Pons (tissue), 1 donor: Measurements from ENCODE around the gene LGALS8.
"Not testable (repeated sequence)": the region's sequence is repeated elsewhere in the genome, so short reads cannot be mapped to it uniquely, and the experiment has no call there.

Source experiments
- DNase-seq: peaks from one replicate; pipeline ENCODE4 v3.0.0-alpha.2; 2016; ENCODE audit warnings: low spot score

Gene LGALS8

DNA sequence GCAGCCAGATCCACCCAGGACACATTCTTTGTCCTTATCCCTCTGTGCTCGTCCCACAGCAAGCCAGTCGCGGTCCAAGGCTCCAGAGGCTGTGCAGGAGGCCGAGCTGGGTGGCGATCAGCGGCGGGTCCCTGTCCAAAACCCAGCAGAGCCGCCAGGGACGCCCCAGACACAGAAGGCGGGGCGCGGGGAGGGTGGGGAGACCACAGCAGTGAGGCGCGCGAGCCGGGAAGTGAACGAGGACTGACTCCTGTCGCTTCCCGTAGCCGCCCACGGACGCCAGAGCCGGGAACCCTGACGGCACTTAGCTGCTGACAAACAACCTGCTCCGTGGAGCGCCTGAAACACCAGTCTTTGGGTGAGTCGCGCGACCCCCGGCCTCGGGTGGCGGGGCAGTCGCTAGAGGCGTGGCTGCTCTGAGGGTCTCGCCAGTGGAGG, at the start of gene LGALS8:
Gene LGALS8, plus strand, starts transcription at position 279 of the 438 bp plus-strand sequence. CDS start 2,089 bp downstream, outside the sequence.
- DNase-seq: peak; percentile 54

DNA sequence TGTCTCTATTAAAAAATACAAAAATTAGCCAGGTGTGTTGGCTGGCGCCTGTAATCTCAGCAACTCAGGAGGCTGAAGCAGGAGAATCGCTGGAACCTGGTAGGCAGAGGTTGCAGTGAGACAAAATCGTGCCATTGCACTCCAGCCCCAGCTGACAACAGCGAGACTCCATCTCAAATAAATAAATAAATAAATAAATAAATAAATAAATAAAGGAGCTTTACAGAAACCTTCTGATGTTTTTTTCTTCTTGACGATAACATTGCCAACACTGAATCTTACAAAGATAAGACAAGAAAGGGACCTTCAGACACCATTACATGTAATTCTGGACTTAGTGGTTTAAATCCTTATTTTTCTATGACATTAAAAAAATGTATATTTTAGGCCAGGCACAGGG, 47.8 kb upstream of the LGALS8 start:
- no peak for DNase-seq

DNA sequence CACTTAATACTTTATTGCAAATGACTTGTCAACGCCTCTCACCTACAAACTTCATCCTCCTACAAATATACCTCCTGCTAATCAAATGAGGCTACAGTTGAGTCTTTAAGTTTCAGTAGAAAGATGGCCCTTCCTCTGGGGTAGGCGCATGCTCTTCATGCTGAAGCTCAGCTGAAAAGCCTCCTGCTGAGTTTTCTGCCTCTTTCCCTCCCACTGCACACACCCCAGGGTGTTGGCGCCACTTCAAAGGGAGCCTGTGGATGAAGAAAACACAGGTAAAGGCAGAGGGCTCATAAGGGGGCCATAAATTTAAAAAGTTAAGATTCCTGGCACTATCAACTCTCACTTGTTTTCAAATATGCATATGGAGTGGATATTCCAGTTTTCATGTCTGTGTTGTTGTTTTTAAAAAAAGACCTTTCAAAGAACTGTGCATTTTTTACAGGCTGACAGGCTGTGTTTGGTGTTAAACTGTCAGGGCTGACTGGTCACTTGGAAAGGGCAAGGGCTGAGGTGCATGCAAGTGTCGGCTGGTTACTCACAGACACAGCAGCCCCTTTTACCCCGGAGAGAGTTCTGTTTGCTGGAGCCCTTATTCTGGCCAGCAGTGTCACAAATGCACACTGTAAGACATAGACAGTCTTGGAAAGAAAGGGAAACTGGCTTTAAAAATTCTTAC, 42.9 kb upstream of the LGALS8 start:
- DNase-seq: no peak

DNA sequence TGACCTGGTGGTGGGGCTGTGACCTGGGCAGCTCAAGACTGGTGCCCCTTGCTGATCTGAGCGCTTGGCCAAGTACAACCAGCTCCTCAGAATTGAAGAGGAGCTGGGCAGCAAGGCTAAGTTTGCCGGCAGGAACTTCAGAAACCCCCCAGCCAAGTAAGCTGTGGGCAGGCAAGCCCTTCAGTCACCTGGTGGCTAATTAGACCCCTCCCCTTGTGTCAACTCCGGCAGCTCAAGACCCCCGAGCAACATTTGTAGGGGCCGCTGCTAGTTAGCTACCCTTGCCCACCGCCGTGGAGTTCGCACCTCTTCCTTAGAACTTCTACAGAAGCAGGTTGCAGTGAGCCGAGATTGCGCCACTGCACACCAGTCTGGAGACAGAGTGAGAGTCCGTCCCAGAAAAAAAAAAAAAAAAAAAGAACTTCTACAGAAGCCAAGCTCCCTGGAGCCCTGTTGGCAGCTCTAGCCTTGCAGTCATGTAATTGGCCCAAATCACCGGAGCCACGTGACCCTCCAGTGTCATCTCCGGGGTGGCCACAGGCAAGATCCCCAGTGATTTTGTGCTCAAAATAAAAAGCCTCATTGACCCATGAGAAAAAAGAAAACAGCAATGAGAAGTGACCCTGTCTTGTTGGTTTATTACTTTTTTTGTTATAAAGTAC, 39.3 kb upstream of the LGALS8 start:
- no peak for DNase-seq

DNA sequence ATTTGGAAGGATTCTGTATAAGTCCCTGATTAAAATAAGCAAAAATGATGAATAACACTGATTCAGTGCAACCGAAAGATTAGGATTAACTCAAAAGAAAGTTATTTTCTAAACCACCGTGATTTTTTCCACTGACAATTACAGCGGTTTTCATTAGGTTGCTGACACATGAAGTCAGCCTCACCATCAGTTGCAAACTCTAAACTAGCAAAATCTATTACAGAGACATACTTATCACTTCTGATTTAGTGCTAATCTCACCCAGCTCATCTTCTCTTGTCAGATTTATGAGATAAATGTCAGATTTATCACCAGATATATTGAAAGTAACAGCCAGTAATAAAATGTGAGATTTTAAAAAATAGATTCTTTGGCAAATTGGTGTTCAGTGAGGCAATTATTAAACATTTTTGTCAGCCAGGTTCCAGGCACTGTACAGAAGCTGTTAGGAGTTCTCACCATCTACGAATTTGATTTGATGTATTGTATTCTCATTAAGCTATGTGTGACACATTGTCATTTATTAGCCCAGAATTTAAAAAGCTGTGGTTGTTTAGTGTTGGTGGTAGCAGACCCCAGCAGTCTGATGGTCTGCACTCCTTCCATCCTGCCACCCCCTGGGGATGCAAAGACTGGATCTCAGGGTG, 37.3 kb upstream of the LGALS8 start:
- no peak for DNase-seq

DNA sequence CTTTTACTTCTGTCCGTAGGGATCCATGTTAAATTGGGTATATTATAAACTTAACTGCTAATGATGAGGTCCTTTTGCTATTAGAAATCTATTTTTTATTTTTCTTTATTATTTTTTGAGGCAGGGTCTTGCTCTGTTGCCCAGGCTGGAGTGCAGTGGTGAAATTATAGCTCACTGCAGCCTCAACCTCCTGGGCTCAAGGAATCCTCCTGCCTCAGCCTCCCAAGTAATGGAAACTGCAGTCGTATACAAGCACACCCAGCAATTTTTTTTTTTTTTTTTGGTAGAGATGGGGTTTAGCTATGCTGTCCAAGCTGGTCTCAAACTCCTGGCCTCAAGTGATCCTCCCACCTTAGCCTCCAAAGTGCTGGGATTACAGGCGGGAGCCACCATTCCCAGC, 34.6 kb upstream of the LGALS8 start:
- DNase-seq: not testable (repeated sequence)

DNA sequence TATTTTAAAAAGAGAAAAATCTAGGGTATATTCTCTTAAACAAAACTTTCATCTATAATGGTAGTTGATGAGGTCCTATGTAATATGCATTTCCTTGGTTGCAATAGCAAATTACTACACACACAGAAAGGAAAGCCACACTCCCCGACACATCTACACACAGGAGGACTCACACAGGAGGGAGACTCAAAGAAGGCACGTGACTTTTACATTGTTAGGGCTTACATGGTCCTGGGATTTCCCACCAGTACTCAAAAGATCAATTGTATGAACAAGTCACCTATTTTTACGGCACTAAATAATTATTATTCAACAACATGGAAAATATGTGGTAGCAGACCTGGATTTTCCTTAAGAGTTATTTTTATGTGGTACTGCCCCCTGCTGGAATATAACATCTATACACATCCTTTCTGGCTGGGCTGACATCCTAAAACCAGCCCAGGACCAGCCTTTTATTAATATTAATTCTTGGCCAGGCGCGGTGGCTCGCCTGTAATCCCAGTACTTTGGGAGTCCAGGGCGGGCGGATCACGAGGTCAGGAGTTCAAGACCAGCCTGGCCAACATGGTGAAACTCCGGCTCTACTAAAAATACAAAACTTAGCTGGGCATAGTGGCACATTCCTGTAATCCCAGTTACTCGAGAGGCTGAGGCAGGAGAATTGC, 33.9 kb upstream of the LGALS8 start:
- peak; percentile 63 for DNase-seq

DNA sequence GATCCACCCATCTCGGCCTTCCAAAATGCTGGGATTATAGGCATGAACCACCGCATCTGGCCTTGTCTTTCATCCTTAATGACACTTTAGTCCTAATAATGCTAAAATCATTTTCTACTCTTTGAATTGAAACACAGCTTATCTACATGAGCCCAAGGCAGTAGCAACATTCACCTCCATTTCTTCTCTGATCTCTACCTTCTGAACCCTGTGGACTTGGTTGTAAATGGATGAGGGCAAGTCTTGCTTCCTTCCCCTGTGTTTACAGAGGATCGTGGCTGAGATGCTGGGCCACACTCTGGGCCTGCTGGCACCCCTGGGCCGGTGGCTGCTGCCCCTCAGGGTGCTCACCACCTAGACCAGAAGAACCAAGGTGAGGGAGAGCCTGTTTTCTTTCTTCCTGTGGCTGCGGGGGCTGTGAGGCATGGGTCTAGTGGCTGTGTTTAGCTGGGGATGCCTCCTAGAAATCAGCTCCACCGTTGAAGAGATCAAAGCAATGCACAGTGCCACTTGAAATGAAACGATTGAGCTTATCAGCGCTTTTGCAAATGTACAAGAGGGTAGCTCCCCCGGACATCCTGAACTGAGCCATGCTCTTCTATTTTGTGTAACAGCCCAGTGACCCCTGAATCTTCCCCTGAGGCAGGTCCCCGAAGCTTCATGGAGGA, 32.2 kb upstream of the LGALS8 start:
- no peak for DNase-seq

DNA sequence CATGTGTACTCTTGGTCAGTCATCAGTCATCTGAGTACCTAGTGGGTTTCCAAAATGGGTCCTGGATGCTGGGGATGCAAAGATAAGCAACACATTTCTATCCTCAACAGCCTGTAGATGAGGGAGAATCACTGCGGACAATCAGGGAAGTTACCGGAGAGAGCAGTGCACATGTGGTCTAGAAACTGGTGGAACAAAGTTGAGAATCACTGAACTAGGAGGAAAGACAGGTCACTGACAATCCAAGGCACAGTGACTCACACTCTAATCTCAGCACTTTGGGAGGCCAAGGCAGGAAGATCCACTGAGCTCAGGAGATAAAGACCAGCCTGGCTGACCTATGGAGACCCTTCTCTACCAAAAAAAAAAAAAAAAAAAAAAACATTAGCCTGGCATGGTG, 31.4 kb upstream of the LGALS8 start:
- no peak for DNase-seq

DNA sequence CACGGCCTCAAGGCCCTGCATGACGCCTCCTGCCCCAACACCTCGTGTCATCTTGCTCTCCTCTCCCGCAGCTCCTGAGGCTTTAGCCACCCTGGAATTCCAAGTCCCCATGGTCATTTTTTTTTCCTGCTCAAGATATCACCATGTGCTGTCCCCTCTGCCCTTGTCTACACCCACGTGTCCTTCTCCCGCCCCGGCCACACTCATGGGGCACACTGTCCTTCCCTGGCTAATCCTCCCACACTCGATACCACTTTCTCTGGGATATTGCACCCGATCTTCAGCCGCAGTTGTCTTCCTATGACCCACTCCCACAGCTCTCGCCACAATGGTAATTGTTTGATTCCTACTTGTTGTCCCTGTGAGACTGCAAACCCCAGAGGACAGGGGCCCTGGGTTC, 29.7 kb upstream of the LGALS8 start:
- DNase-seq: no peak

DNA sequence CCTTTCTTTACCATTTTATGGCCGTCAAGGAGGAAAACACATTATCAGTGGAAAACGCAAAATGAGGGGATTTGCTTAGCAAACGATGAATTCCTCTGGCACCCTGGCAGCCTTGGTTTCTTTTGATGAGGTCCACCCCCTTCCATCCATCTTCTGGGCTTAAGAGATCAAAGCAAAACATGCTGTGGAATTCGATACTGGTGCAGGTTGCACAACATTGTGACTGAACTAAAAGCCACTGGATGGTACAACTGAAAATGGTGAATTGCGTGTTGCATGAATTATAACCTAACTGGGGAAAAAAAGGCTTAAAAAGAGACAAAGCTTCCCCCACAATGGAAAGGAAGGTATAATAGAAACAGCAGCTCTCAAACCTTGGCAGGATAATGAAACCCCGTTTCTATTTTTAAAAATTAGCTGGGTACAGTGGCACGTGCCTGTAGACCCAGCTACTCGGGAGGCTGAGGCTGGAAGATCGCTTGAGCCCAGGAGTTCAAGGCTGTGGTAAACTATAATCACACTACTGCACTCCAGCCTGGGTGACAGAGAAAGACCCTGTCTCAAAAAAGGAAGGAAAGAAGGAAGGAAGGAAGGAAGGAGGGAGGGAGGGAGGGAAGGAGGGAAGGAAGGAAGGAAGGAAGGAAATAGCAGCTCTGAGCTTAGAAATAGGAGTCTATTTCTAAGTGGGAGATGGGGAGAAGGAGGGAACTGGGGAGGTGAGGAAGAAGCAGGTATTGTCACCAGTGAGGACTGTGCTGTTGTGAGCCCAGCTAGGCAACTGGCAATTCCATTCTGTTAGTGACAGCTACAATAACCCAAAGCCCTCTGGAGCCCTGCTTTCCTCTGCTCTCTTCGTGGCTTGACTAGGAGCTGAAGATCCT, 29.0 kb upstream of the LGALS8 start:
- DNase-seq: no peak

DNA sequence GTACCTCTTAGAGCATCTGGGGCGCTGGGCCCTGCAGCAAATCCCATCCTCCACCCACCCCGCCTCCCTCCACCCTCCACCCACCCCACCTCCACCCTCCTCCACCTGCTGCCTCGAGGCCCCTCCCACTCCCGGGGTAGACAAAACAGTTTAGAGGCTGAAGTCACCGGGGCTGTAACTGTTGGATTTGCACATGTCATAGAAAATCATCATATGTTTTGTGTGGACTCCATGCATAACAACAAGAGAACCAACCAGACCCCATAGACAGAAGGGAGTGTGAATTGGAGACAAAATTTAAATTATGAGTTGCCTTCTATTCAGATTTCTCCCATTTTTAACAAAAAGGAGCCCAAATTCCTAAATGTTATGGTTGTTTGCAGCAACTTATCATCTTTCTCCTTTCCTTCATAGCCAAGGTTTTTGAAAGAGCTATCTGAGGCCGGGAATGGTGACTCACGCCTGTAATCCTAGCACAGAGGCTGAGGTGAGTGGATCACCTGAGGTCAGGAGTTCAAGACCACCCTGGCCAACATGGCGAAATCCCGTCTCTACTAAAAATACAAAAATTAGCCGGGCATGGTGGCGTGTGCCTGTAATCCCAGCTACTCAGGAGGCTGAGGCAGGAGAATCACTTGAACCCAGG, 28.2 kb upstream of the LGALS8 start:
- DNase-seq: no peak

DNA sequence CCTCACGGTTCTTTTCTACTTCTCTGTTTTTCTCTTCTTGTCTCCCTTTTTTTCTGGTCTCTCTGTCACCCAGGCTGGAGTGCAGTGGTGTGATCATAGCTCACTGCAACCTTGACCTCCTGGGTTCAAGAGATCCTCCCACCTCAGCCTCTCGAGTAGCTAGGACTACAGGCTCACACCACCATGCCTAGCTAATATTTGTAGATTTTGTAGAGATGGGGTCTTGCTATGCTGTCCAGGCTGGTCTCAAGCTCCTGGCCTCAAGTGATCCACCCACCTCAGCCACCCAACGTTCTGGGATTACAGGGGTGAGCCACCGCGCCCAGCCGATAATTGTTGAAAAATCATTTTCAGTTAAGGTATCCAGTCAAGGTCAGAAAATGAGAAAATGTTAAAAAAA, 25.9 kb upstream of the LGALS8 start:
- DNase-seq: no peak

DNA sequence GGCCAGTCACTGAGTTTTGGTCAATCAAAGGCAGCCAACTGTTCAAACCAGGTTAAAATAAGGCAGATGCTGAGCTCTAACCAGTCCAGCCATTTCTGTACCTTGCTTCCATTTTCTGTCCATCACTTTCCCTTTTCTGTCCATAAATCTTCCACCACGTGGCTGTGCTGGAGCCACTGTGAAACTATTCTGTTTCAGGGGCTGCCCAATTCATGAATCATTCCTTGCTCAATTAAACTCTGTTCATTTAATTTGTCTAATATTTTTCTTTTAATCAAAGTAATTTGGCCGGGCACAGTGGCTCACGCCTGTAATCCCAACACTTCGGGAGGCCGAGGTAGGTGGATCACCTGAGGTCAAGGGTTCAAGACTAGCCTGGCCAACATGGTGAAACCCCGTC, 22.7 kb upstream of the LGALS8 start:
- no peak for DNase-seq

DNA sequence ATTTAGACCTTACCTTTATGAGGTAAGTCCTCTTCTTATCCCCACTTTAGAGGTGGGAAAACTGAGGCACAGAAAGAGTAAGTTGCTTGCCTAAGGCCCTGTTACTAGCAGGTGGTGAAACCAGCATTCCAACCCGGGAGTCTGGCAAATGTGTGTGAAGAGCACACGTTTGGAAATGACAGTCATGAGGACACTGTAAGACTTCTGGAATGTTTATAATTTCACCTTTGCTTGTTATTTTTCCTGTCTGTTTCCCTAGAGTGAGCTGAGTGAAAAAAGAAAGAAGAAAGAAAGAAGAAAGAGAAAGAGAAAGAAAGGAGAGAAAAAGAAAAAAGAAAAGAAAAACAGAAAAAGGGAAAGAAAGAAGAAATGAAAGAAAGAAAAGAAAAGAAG, 21.2 kb upstream of the LGALS8 start:
- no peak for DNase-seq

DNA sequence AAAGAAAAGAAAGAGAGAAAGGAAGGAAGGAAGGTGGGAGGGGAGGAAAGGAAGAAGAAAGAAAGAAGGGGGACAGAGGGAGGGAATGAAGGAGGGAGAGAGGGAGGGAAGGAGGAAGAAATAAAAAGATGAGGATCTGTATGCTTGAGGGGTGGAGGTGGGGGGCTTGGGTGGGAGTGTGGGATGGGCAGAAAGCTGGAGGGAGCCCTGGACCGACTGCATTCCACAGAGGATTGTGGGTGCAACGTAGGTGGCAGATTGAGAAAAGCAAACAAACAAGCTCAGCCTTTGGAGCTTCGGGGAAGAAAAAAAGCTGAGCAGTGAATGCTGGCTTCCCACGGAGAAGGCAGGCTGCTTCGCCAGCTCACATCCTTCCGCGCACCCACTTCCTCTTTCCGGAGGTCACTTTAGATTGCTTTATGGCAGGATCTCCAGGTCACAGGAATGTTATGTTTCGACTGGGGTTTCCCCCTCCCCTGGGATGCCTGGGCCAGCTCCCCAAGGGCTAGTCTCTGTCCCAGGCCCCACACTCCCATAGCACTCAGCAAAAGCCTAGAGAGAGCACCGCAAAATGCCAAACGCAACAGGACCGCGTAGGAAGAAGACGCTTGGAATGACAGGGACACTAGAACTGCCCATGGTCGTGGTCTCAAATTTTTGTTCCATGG, 20.7 kb upstream of the LGALS8 start:
- DNase-seq: peak; percentile 23

DNA sequence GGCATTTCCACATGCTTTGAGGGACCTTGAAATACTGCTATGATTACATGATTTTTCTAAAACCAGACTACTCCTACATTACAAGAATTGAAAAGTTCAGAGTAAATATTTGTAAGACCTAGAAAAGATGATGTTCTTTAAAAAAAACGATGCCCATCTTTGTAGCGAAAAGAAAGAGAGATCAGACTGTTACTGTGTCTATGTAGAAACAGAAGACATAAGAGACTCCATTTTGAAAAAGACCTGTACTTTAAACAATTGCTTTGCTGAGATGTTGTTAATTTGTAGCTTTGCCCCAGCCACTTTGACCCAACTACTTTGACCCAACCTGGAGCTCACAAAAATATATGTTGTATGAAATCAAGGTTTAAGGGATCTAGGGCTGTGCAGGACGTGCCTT, 19.4 kb upstream of the LGALS8 start:
- not testable (repeated sequence) for DNase-seq

DNA sequence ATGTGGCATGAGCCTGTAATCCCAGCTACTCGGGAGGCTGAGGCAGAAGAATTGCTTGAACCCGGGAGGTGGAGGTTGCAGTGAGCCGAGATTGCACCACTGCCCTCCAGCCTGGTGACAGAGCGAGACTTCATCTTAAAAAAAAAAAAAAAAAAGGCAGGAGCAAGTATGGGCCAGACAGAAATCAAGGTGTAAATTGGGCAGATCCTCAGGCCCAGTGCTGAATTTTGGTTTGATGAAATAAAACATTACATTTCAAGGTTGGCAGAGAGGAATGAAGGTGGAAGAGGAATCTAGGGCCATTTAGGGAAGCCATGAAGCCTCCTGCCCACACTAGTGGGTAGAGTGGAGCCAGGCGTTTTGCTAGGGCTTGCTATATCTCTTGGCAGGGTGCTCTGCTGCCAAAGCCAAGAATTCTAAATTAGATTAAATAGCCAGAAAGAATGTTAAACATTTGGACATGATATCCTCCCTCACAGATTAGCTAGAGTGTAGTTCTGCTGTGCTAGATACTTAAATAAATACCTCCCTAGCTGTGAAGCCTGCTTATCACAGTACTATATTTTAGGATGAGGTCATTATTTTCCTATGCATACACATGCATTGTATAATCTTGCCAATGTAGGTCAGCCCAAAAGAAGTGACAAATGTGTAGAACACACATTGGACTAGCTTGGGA, 16.6 kb upstream of the LGALS8 start:
- no peak for DNase-seq

DNA sequence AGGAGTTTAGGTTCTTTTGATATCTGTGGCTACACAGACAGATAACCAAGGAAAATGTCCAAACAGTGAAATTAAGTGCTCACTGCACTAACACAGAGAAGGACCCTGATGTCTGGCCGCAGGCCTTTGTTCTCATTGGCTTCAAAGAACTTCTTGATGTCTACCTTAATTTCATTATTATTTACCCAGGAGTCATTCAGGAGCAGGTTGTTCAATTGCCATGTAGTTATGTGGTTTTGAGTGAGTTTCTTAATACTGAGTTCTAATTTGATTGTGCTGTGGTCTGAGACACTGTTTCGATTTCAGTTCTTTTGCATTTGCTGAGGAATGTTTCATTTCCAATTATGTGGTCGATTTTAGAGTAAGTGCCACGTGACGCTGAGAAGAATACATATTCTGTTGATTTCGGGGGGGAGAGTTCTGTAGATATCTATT, 15.2 kb upstream of the LGALS8 start:
- no peak for DNase-seq

DNA sequence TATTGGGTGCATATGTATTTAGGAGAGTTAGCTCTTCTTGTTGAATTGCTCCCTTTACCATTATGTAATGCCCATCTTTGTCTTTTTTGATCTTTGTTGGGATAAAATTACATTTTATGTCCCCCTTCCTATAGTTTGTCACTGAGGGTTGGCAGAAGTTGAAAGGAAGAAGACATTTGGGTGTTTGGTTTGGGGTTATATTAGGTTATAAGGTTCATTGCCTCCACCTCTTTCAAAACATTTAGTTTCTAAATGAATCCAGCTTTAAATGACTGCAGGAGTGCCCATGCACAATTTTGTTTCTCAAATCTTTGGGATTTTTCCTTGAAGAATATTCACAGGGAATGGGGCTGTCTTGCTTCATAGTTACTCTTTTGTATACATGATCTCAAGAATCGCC, 14.6 kb upstream of the LGALS8 start:
- no peak for DNase-seq
